Gastroesophageal sphincter (tissue), 4 donors: ENCODE measurements around the gene CEP41. TPM values are rescaled to one million over a fixed set of nuclear protein-coding genes. Genes with fewer than 3 reads are reported as not detected.
A peak's percentile ranks its signal among the peaks of the same experiment; 100 is the strongest.
"Not testable (repeated sequence)": the region's sequence is repeated elsewhere in the genome, so short reads cannot be mapped to it uniquely, and the experiment has no call there.

Experiments used
- ATAC-seq: fragments of 150-250 bp; one replicate; pipeline ENCODE4 v1.9.1; 2016; ENCODE audit warnings: mild to moderate bottlenecking, moderate library complexity
- H3K27ac ChIP-seq, 4 donors: fragments of 200-600 bp; sonication (generic) in 3 of 4; 1 replicate in 3 of 4; 2 replicates in 1 of 4; pipeline ENCODE4 v1.5.1; 2016 to 2019
- H3K27me3 ChIP-seq: fragments of 200-600 bp; sonication (generic); one replicate; pipeline ENCODE4 v1.5.1; 2019
- H3K36me3 ChIP-seq, 2 donors: fragments of 200-600 bp; sonication (generic); one replicate each; pipeline ENCODE4 v1.5.1; 2019; ENCODE audit warnings: control low read depth in 1 of 2
- H3K4me1 ChIP-seq, 3 donors: fragments of 200-600 bp; sonication (generic); 1 replicate in 2 of 3; 2 replicates in 1 of 3; pipeline ENCODE4 v1.5.1; 2016 to 2019; ENCODE audit warnings: control low read depth in 2 of 3
- H3K4me3 ChIP-seq, 2 donors: fragments of 200-600 bp; sonication (generic); one replicate each; pipeline ENCODE4 v1.5.1; 2019; ENCODE audit warnings: mild to moderate bottlenecking in 1 of 2, moderate library complexity in 1 of 2
- H3K9me3 ChIP-seq, 3 donors: fragments of 200-600 bp; sonication (generic); one replicate each; pipeline ENCODE4 v1.5.1; 2017 to 2019; ENCODE audit warnings: control low read depth in 2 of 3
- CTCF ChIP-seq, 4 experiments: fragments of 200-600 bp in 2 of 4; fragments of 450-650 bp in 2 of 4; sonication (generic) in 1 of 4; IDR thresholded peaks; one replicate each; pipeline ENCODE4 v1.5.1; 2017 to 2019; ENCODE audit warnings: antibody characterized with exemption in 4 of 4, mild to moderate bottlenecking in 2 of 4, moderate library complexity in 2 of 4
- EP300 ChIP-seq: sonication (generic); formaldehyde crosslinking; IDR thresholded peaks from one replicate; pipeline ENCODE4 v1.6.1; 2017; ENCODE audit warnings: antibody characterized with exemption, mild to moderate bottlenecking
- POLR2A ChIP-seq, 2 donors: fragments of 450-650 bp; IDR thresholded peaks; one replicate each; pipeline ENCODE4 v1.6.1; 2017; ENCODE audit warnings: antibody characterized with exemption in 2 of 2, mild to moderate bottlenecking in 2 of 2, moderate library complexity in 1 of 2
- POLR2AphosphoS5 ChIP-seq: sonication (generic); formaldehyde crosslinking; IDR thresholded peaks from one replicate; pipeline ENCODE4 v1.6.1; 2017; ENCODE audit warnings: antibody characterized with exemption
- WGBS, 2 donors: methylation state at CpG; one replicate each; pipeline ENCODE4 v1.1.5; 2018; ENCODE audit warnings: low coverage in 1 of 2; 5-methylcytosine and 5-hydroxymethylcytosine counted together
- total RNA-seq, 4 donors: library from RNA; depleted of rRNA; stranded (reverse); fragments of >200 nt; gene quantifications; one replicate each; pipeline ENCODE4 v1.1.0, GENCODE V29; 2016

The CEP41 gene
- total RNA-seq, 4 donors from 2014 or later = 3.6 to 6.2 (median 3.9) TPM

- Histone ChIP-seq H3K27me3 (no peaks in the 10 kb centered on the region), H3K27ac (no peak overlapping the region), H3K36me3 (no peaks in the 10 kb centered on the region), H3K4me3 (no peak overlapping the region), H3K4me1 (peaks cover 0 to 14% (median 0%) of the 10 kb centered on the region in 3 donors), H3K9me3 (no peaks in the 10 kb centered on the region)
- TF ChIP-seq POLR2AphosphoS5 (no peak), CTCF (IDR thresholded peaks at IDR 0.05) (no peak), EP300 (no peak), POLR2A (IDR thresholded peaks at IDR 0.05) (no peak)
- WGBS, 2 donors = no CpG with 5 or more reads among the region's 10 CpGs
- ATAC-seq = peak; percentile 10
Observed at GRCh38 chr7:130379532-130379920, 61.3 kb downstream of the CEP41 start.

- 83 to 93% methylated on average over 3 of the region's 7 CpGs for WGBS, 2 donors
- Histone ChIP-seq H3K9me3 (no peaks in the 10 kb centered on the region), H3K27me3 (no peaks in the 10 kb centered on the region), H3K27ac (no peak overlapping the region), H3K4me3 (no peak overlapping the region), H3K36me3 (no peaks in the 10 kb centered on the region), H3K4me1 (peaks cover 0 to 19% (median 1%) of the 10 kb centered on the region in 3 donors)
- ATAC-seq = no peak
- no peak for TF ChIP-seq POLR2AphosphoS5
- no peak for TF ChIP-seq POLR2A (IDR thresholded peaks at IDR 0.05)
- TF ChIP-seq EP300 = no peak
- TF ChIP-seq CTCF (IDR thresholded peaks at IDR 0.05) = no peak
Observed at GRCh38 chr7:130379019-130379418, 61.8 kb downstream of the CEP41 start.

- WGBS, 2 donors = 40 to 100% methylated on average over 1 to 3 of the region's 6 CpGs
- H3K27ac ChIP-seq = no peak overlapping the region
- ATAC-seq = no peak
- no peaks in the 10 kb centered on the region for H3K27me3 ChIP-seq
- no peak for TF ChIP-seq EP300
- no peak for TF ChIP-seq POLR2AphosphoS5
- no peak for TF ChIP-seq CTCF (IDR thresholded peaks at IDR 0.05)
- TF ChIP-seq POLR2A (IDR thresholded peaks at IDR 0.05) = no peak
- H3K4me3 ChIP-seq = no peak overlapping the region
- H3K9me3 ChIP-seq = no peaks in the 10 kb centered on the region
- no peaks in the 10 kb centered on the region for H3K36me3 ChIP-seq
- peaks cover 0 to 37% (median 17%) of the 10 kb centered on the region in 3 donors for H3K4me1 ChIP-seq
Observed at GRCh38 chr7:130377178-130377577, 63.6 kb downstream of the CEP41 start.

GRCh38 chr7:130376461-130376860 lies 64.4 kb downstream of the CEP41 start:
- H3K9me3 ChIP-seq, H3K27ac ChIP-seq, ATAC-seq, H3K27me3 ChIP-seq, H3K4me3 ChIP-seq, H3K36me3 ChIP-seq: not testable (repeated sequence)
- 57 to 100% methylated on average over 1 of the region's 1 CpG for WGBS, 2 donors
- peaks cover 0 to 43% (median 17%) of the 10 kb centered on the region in 3 donors for H3K4me1 ChIP-seq

GRCh38 chr7:130374507-130374906 lies 66.3 kb downstream of the CEP41 start:
- ATAC-seq = no peak
- Histone ChIP-seq H3K4me3 (no peak overlapping the region), H3K27ac (peak overlapping the region; percentile 49 to 92 (median 88)), H3K27me3 (no peaks in the 10 kb centered on the region), H3K36me3 (no peaks in the 10 kb centered on the region), H3K4me1 (peaks cover 0 to 52% (median 17%) of the 10 kb centered on the region in 3 donors), H3K9me3 (no peaks in the 10 kb centered on the region)
- TF ChIP-seq EP300 (no peak), CTCF (IDR thresholded peaks at IDR 0.05) (no peak), POLR2A (IDR thresholded peaks at IDR 0.05) (no peak), POLR2AphosphoS5 (no peak)
- WGBS, 2 donors = 93 to 100% methylated on average over 2 of the region's 6 CpGs
